Loucy (cell line): Measurements from ENCODE around the gene RAB19.

Experiments used
- H2AFZ ChIP-seq: fragments of 200-600 bp; sonication (generic); 2 replicates; pipeline ENCODE4 v1.6.0; 2016; ENCODE audit warnings: antibody characterized with exemption, mild to moderate bottlenecking, low read length, moderate library complexity
- H3F3A ChIP-seq: fragments of 200-600 bp; 2 replicates; pipeline ENCODE4 v1.6.0; 2016; ENCODE audit warnings: antibody characterized with exemption, low read depth, mild to moderate bottlenecking
- H3K27me3 ChIP-seq: fragments of 200-600 bp; sonication (generic); 2 replicates; pipeline ENCODE4 v1.6.1; 2014; ENCODE audit warnings: low read length, mild to moderate bottlenecking; ENCODE audit not compliant: insufficient read depth, poor library complexity, severe bottlenecking
- H3K36me3 ChIP-seq: fragments of 200-600 bp; sonication (generic); 2 replicates; pipeline ENCODE4 v1.6.1; 2016; ENCODE audit warnings: low read length; ENCODE audit not compliant: insufficient read depth
- H3K4me1 ChIP-seq: fragments of 200-600 bp; sonication (generic); 2 replicates; pipeline ENCODE4 v1.5.1; 2014; ENCODE audit warnings: low read length, mild to moderate bottlenecking; ENCODE audit not compliant: insufficient read depth, poor library complexity, severe bottlenecking
- H3K4me2 ChIP-seq: fragments of 200-600 bp; sonication (generic); 2 replicates; pipeline ENCODE4 v1.6.0; 2014; ENCODE audit warnings: antibody characterized with exemption, low read length, low read depth, mild to moderate bottlenecking; ENCODE audit not compliant: poor library complexity, severe bottlenecking
- H3K4me3 ChIP-seq: fragments of 200-600 bp; sonication (generic); 2 replicates; pipeline ENCODE4 v1.5.1; 2014; ENCODE audit warnings: low read length, mild to moderate bottlenecking, mixed read lengths; ENCODE audit not compliant: poor library complexity, severe bottlenecking
- H3K79me2 ChIP-seq: fragments of 200-600 bp; sonication (generic); 2 replicates; pipeline ENCODE4 v1.6.1; 2014; ENCODE audit warnings: low read length; ENCODE audit not compliant: insufficient read depth
- H3K9ac ChIP-seq: fragments of 200-600 bp; sonication (generic); 2 replicates; pipeline ENCODE4 v1.6.0; 2014; ENCODE audit warnings: mild to moderate bottlenecking, low read depth, low read length, moderate library complexity; ENCODE audit not compliant: poor library complexity, severe bottlenecking
- H3K9me2 ChIP-seq: fragments of 200-600 bp; sonication (generic); replicated peaks from 2 replicates; pipeline ENCODE4 v1.6.1; 2016; ENCODE audit warnings: low read depth, low read length, mixed read lengths
- H3K9me3 ChIP-seq: fragments of 200-600 bp; sonication (generic); 2 replicates; pipeline ENCODE4 v1.6.1; 2014; ENCODE audit warnings: mild to moderate bottlenecking, antibody characterized with exemption, low read length, low read depth; ENCODE audit not compliant: insufficient read depth
- H4K20me1 ChIP-seq: fragments of 200-600 bp; sonication (generic); 2 replicates; pipeline ENCODE4 v1.6.0; 2014; ENCODE audit warnings: antibody characterized with exemption, low read length, mild to moderate bottlenecking; ENCODE audit not compliant: insufficient read depth, poor library complexity, severe bottlenecking
- CTCF ChIP-seq: fragments of 200-600 bp; sonication (generic); conservative IDR thresholded peaks from 2 replicates; pipeline ENCODE4 v1.5.1; 2014; ENCODE audit warnings: mild to moderate bottlenecking, antibody characterized with exemption, low read length
- EZH2phosphoT487 ChIP-seq: fragments of 200-600 bp; IDR thresholded peaks from 2 replicates; pipeline ENCODE4 v1.6.1; 2018; ENCODE audit warnings: antibody characterized with exemption, mild to moderate bottlenecking, moderate library complexity, borderline replicate concordance

RAB19 gene

GRCh38 chr7:140360697-140361229 lies 43.1 kb upstream of the RAB19 start:
- no peak for TF ChIP-seq EZH2phosphoT487
- TF ChIP-seq CTCF = no peak

GRCh38 chr7:140364819-140365218 lies 39.0 kb upstream of the RAB19 start:
- no peak overlapping the region for H2AFZ ChIP-seq
- TF ChIP-seq EZH2phosphoT487 = no peak
- TF ChIP-seq CTCF = no peak
- H3K79me2 ChIP-seq = no peaks in the 10 kb centered on the region
- H3K9ac ChIP-seq = no peak overlapping the region
- H3K9me2 ChIP-seq = no peaks in the 10 kb centered on the region
- H3K4me1 ChIP-seq = no peaks in the 10 kb centered on the region
- no peak overlapping the region for H3K4me3 ChIP-seq
- peaks cover 7% of the 10 kb centered on the region; the same call in 1 of the 2 replicates for H3K36me3 ChIP-seq
- H3K27me3 ChIP-seq = no peaks in the 10 kb centered on the region
- H3K9me3 ChIP-seq = no peaks in the 10 kb centered on the region
- no peaks in the 10 kb centered on the region for H4K20me1 ChIP-seq
- no peak overlapping the region for H3K4me2 ChIP-seq
- no peaks in the 10 kb centered on the region for H3F3A ChIP-seq

More at GRCh38 chr7:140360697-140361229, 43.1 kb upstream of the RAB19 start:
- Histone ChIP-seq H3K9me3 (no peaks in the 10 kb centered on the region), H3K36me3 (peaks cover 5% of the 10 kb centered on the region; the same call in 1 of the 2 replicates), H3K4me2 (no peak overlapping the region), H3K9ac (no peak overlapping the region), H3K4me1 (peaks cover 12% of the 10 kb centered on the region), H3K79me2 (no peaks in the 10 kb centered on the region), H4K20me1 (no peaks in the 10 kb centered on the region), H2AFZ (no peak overlapping the region), H3K4me3 (no peak overlapping the region), H3F3A (no peaks in the 10 kb centered on the region), H3K27me3 (no peaks in the 10 kb centered on the region), H3K9me2 (no peaks in the 10 kb centered on the region)

GRCh38 chr7:140367528-140367927 lies 36.3 kb upstream of the RAB19 start:
- no peak overlapping the region for H3K4me3 ChIP-seq
- H3K9me3 ChIP-seq = no peaks in the 10 kb centered on the region
- no peak overlapping the region for H3K9ac ChIP-seq
- H3K9me2 ChIP-seq = no peaks in the 10 kb centered on the region
- H4K20me1 ChIP-seq = no peaks in the 10 kb centered on the region
- H3K27me3 ChIP-seq = no peaks in the 10 kb centered on the region
- no peaks in the 10 kb centered on the region for H3F3A ChIP-seq
- TF ChIP-seq EZH2phosphoT487 (no peak), CTCF (no peak)
- no peak overlapping the region for H3K4me2 ChIP-seq
- no peaks in the 10 kb centered on the region for H3K4me1 ChIP-seq
- H3K36me3 ChIP-seq = peaks cover 7% of the 10 kb centered on the region; the same call in 1 of the 2 replicates
- no peaks in the 10 kb centered on the region for H3K79me2 ChIP-seq
- no peak overlapping the region for H2AFZ ChIP-seq
